Smooth muscle cell (in vitro differentiated cells): ENCODE results near the gene KLHL21. TPM values are rescaled to one million over a fixed set of nuclear protein-coding genes. Genes with fewer than 3 reads are reported as not detected.
A peak's percentile ranks its signal among the peaks of the same experiment; 100 is the strongest.
"Not testable (repeated sequence)": the region's sequence is repeated elsewhere in the genome, so short reads cannot be mapped to it uniquely, and the experiment has no call there.

Source experiments
- DNase-seq: peaks from one replicate; lab custom pipeline; 2025; ENCODE audit not compliant: unreplicated experiment; lab: John Stamatoyannopoulos, UW
- H2AFZ ChIP-seq: fragments of 200-600 bp; sonication (generic); 2 replicates; pipeline ENCODE4 v1.6.0; 2016; ENCODE audit warnings: antibody characterized with exemption, low read depth, mild to moderate bottlenecking
- H3F3A ChIP-seq: fragments of 200-600 bp; sonication (generic); 2 replicates; pipeline ENCODE4 v1.6.0; 2017; ENCODE audit warnings: antibody characterized with exemption, low read depth
- H3K27ac ChIP-seq: fragments of 200-600 bp; sonication (generic); 2 replicates; pipeline ENCODE4 v1.5.1; 2016; ENCODE audit warnings: low read depth, mild to moderate bottlenecking
- H3K27me3 ChIP-seq: fragments of 200-600 bp; sonication (generic); 2 replicates; pipeline ENCODE4 v1.6.1; 2016; ENCODE audit warnings: low read depth, mild to moderate bottlenecking
- H3K36me3 ChIP-seq: fragments of 200-600 bp; sonication (generic); 2 replicates; pipeline ENCODE4 v1.5.1; 2016; ENCODE audit warnings: low read depth
- H3K4me1 ChIP-seq: fragments of 200-600 bp; sonication (generic); 2 replicates; pipeline ENCODE4 v1.5.1; 2016; ENCODE audit warnings: low read depth
- H3K4me2 ChIP-seq: fragments of 200-600 bp; sonication (generic); 2 replicates; pipeline ENCODE4 v1.6.0; 2016; ENCODE audit warnings: mild to moderate bottlenecking
- H3K4me3 ChIP-seq: fragments of 200-600 bp; sonication (generic); 2 replicates; pipeline ENCODE4 v1.5.1; 2016; ENCODE audit warnings: mild to moderate bottlenecking
- H3K79me2 ChIP-seq: fragments of 200-600 bp; sonication (generic); 2 replicates; pipeline ENCODE4 v1.6.0; 2016; ENCODE audit warnings: low read depth, mild to moderate bottlenecking
- H3K9ac ChIP-seq: fragments of 200-600 bp; sonication (generic); 2 replicates; pipeline ENCODE4 v1.6.0; 2016; ENCODE audit warnings: low read depth
- H3K9me3 ChIP-seq: fragments of 200-600 bp; sonication (generic); replicated peaks from 2 replicates; pipeline ENCODE4 v1.5.1; 2016; ENCODE audit warnings: low read depth
- H4K20me1 ChIP-seq: fragments of 200-600 bp; sonication (generic); 2 replicates; pipeline ENCODE4 v1.6.0; 2016; ENCODE audit warnings: low read depth
- WGBS: methylation state at CpG from one replicate; pipeline ENCODE4 v1.1.7; 2016; ENCODE audit warnings: low lambda C conversion rate; 5-methylcytosine and 5-hydroxymethylcytosine counted together
- polyA plus RNA-seq: library from polyadenylated mRNA; unstranded; fragments of >200 nt; fragmentation: Nextera tagmentation; extraction: Ambion mirVana; gene quantifications from 2 replicates; pipeline ENCODE4 v1.2.1, GENCODE V29; 2016
- total RNA-seq: library from RNA; depleted of rRNA; stranded (reverse); fragments of >200 nt; gene quantifications from 2 replicates; pipeline ENCODE4 v1.2.3, GENCODE V29; 2014
- TF ChIP-seq, protein P1 (sequence below): fragments of 200-600 bp; sonication (generic); IDR thresholded peaks from 2 replicates; pipeline ENCODE4 v1.5.1; 2017; ENCODE audit warnings: borderline replicate concordance, mild to moderate bottlenecking, antibody characterized with exemption; ENCODE audit not compliant: insufficient read depth, poor library complexity, severe bottlenecking

The KLHL21 gene
- total and polyA plus RNA-seq, 2 experiments from 2014 or later, result 12.6 to 13.2 TPM

DNA sequence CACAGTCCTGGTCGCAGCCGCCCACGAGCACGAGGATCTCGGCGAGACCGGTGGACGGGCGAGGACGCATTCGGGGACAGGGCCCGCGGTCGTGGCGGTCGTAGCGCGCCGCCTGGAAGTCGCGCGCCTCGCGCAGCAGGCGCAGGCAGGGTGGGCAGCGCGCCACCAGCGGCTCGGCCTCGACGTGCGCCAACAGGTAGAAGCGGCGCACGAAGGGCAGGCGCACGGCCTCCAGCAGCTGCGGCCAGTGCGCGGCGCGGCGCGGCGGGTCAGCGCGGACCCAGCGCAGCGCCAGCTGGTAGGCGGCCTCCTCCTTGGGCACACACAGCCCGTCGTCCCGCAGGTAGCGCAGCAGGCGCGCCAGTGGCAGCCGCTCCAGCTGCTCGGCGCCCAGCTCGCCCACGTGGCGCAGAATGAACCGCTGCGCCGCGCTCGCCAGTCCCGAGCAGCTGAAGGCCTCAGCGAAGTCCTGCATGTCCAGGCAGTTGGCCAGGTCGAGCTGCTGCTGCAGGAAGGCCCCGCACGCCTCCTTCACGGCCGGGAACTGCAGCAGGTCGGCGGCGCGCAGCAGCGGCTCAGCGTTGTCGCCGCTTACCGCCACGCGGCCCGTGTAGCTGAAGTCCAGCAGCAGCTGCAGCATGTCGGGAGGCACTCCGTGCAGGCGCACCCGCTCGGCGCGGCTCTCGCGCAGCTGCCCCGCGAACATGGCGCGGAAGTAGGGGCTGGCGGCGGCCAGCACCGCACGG, 573 bp downstream of the KLHL21 start:
- TF ChIP-seq, protein P1, sequence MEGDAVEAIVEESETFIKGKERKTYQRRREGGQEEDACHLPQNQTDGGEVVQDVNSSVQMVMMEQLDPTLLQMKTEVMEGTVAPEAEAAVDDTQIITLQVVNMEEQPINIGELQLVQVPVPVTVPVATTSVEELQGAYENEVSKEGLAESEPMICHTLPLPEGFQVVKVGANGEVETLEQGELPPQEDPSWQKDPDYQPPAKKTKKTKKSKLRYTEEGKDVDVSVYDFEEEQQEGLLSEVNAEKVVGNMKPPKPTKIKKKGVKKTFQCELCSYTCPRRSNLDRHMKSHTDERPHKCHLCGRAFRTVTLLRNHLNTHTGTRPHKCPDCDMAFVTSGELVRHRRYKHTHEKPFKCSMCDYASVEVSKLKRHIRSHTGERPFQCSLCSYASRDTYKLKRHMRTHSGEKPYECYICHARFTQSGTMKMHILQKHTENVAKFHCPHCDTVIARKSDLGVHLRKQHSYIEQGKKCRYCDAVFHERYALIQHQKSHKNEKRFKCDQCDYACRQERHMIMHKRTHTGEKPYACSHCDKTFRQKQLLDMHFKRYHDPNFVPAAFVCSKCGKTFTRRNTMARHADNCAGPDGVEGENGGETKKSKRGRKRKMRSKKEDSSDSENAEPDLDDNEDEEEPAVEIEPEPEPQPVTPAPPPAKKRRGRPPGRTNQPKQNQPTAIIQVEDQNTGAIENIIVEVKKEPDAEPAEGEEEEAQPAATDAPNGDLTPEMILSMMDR, result no peak
- Histone ChIP-seq H4K20me1 (peaks cover 48% of the 10 kb centered on the region), H3K36me3 (no peaks in the 10 kb centered on the region), H3F3A (peaks cover 22% of the 10 kb centered on the region), H3K79me2 (peaks cover 39% of the 10 kb centered on the region), H3K9ac (peak overlapping the region; percentile 86), H3K4me3 (peak overlapping the region; percentile 67), H3K4me1 (peaks cover 28% of the 10 kb centered on the region), H3K9me3 (no peaks in the 10 kb centered on the region), H3K27me3 (no peaks in the 10 kb centered on the region), H2AFZ (peak overlapping the region; percentile 51), H3K27ac (peak overlapping the region; percentile 100), H3K4me2 (peak overlapping the region; percentile 92)
- WGBS, result under 1% methylated on average over 93 of the region's 103 CpGs
- DNase-seq, result no peak

DNA sequence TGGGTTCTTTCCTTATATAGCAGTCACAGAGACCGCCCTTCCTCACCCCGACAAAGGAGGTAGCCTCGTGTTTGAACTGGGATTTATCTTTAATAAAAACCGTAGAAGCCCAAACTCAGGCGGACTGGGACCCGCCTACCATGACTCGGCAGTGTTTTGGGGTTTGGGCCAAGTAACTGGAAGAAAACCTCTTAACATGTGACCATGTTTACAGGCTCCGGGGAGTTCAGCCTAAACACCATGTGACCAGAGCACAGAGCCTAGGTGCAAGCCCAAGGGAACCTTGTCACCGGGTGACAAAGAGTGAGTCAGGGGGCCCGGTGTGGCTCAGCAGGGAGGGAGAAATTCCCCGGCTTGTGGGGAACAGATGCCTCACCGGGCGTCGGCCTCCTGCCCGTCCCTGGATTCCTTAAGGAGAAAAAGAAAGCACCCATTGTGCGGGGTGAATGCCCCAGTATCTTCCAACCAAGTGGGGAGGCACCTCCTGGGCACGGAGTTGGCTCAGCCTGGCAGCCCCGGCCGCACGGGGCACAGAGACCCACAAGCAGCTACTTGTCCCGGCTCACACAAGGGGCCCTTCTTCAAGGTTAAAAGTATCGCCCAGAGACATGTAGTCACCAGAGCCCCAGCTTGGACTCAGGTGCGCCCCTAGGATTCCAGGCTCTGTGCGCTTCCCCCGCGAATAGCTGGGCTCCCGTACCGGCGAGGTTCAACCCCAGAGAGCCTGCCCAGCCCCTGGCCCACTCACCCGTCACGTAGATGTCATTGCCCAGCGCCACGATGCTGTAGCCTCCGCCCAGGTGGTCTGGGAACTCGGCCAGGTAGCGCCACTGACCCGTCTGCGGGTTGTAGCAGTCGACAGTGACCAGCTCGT, 1.4 kb downstream of the KLHL21 start:
- DNase-seq, result peak; percentile 19
- H3K36me3 ChIP-seq, result no peaks in the 10 kb centered on the region
- peak overlapping the region; percentile 86 for H3K9ac ChIP-seq
- H2AFZ ChIP-seq, result no peak overlapping the region
- H3K9me3 ChIP-seq, result no peaks in the 10 kb centered on the region
- H3K4me3 ChIP-seq, result peak overlapping the region; percentile 67
- H3K4me1 ChIP-seq, result peaks cover 28% of the 10 kb centered on the region
- peak overlapping the region; percentile 100 for H3K27ac ChIP-seq
- H3K4me2 ChIP-seq, result peak overlapping the region; percentile 92
- 1% methylated on average over 40 of the region's 40 CpGs for WGBS
- H3K79me2 ChIP-seq, result peaks cover 44% of the 10 kb centered on the region
- H3F3A ChIP-seq, result peaks cover 22% of the 10 kb centered on the region
- TF ChIP-seq, protein P1, result no peak
- peaks cover 56% of the 10 kb centered on the region for H4K20me1 ChIP-seq
- H3K27me3 ChIP-seq, result no peaks in the 10 kb centered on the region

DNA sequence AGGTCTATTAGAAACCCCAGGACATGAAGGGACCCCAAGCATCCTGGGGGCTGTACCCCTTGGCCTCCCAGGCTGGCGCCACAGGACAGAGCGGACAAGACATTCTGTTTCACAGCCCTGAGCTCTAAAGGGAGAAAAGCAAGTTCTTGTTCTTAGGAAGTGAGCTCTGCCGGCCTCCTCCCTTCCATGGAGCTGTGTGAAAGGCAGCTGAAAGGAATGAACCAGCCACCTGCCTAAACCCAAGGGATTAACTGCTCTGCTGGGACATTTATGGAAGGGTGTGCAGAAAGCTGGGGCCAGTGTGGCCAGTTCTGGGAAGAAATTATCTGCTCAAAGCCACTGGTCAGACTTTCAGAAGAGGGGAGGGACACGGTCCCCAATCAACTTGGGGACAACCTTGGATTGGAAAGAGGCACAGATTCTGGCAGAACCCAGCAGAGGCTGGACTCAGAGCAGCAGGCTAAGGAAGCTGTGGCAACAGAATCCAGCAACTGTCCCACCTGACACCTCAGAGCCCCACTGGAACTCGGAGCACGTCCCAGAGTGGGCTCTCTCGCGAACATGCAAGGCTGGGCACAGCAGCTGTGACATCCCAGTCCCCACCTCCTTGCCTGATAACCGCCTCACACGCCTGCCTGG, 2.1 kb downstream of the KLHL21 start:
- peak overlapping the region; percentile 100 for H3K27ac ChIP-seq
- H3K4me3 ChIP-seq, result peak overlapping the region; percentile 67
- WGBS, result 19% methylated on average over 10 of the region's 10 CpGs
- H3K4me2 ChIP-seq, result peak overlapping the region; percentile 92
- no peaks in the 10 kb centered on the region for H3K9me3 ChIP-seq
- H3K9ac ChIP-seq, result peak overlapping the region; percentile 86
- H3K27me3 ChIP-seq, result no peaks in the 10 kb centered on the region
- H3K4me1 ChIP-seq, result peaks cover 28% of the 10 kb centered on the region
- DNase-seq, result no peak
- H2AFZ ChIP-seq, result no peak overlapping the region
- peaks cover 44% of the 10 kb centered on the region for H3K79me2 ChIP-seq
- H3F3A ChIP-seq, result peaks cover 22% of the 10 kb centered on the region
- no peaks in the 10 kb centered on the region for H3K36me3 ChIP-seq
- TF ChIP-seq, protein P1, result no peak
- H4K20me1 ChIP-seq, result peaks cover 64% of the 10 kb centered on the region

GRCh38 chr1:6599991-6600390, 2.7 kb downstream of the KLHL21 start:
- not testable (repeated sequence) for H3K27me3 ChIP-seq, H2AFZ ChIP-seq, H3K36me3 ChIP-seq, H3K9me3 ChIP-seq, DNase-seq
- Histone ChIP-seq H3K4me2 (peak overlapping the region; percentile 92), H3K4me3 (peak overlapping the region; percentile 67), H3F3A (peaks cover 20% of the 10 kb centered on the region), H4K20me1 (peaks cover 69% of the 10 kb centered on the region), H3K79me2 (peaks cover 44% of the 10 kb centered on the region), H3K27ac (peak overlapping the region; percentile 100), H3K9ac (peak overlapping the region; percentile 86), H3K4me1 (peaks cover 28% of the 10 kb centered on the region)
- WGBS, result 92% methylated on average over 8 of the region's 8 CpGs
